ENCODE data around the gene RHBG. TPM values are rescaled to one million over a fixed set of nuclear protein-coding genes. Genes with fewer than 3 reads are reported as not detected.

RHBG gene
- total RNA-seq, 4 donors from 2014 or later = not detected

DNA sequence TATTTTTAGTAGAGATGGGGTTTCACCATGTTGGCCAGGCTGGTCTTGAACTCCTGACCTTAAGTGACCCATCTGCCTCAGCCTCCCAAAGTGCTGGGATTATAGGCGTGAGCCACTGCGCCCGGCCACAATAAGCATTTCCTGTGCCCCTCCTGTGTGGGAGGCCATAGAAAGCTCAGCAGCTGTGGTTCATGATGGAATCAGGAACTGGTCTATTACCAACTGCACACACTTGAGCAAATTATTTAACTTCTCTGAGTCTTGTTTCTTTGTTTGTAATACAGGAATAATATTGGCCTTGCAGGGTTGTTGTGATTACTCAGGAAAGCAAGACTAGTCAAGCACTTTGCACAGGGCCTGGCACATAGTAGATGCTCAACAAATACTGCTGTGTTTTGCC is 15.0 kb downstream of the RHBG start:
- no peaks in the 10 kb centered on the region for H3K4me1 ChIP-seq
- DNase-seq = no peak
- H3K27me3 ChIP-seq = peaks cover 11 to 18% (median 11%) of the 10 kb centered on the region in 3 donors
- no peak overlapping the region for H3K27ac ChIP-seq
- TF ChIP-seq, protein P1, sequence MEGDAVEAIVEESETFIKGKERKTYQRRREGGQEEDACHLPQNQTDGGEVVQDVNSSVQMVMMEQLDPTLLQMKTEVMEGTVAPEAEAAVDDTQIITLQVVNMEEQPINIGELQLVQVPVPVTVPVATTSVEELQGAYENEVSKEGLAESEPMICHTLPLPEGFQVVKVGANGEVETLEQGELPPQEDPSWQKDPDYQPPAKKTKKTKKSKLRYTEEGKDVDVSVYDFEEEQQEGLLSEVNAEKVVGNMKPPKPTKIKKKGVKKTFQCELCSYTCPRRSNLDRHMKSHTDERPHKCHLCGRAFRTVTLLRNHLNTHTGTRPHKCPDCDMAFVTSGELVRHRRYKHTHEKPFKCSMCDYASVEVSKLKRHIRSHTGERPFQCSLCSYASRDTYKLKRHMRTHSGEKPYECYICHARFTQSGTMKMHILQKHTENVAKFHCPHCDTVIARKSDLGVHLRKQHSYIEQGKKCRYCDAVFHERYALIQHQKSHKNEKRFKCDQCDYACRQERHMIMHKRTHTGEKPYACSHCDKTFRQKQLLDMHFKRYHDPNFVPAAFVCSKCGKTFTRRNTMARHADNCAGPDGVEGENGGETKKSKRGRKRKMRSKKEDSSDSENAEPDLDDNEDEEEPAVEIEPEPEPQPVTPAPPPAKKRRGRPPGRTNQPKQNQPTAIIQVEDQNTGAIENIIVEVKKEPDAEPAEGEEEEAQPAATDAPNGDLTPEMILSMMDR (IDR thresholded peaks at IDR 0.05 in 4 of 5, conservative IDR thresholded peaks at IDR 0.05 in 1 of 5) = no peak
- TF ChIP-seq POLR2A (IDR thresholded peaks at IDR 0.05) = no peak
- no peaks in the 10 kb centered on the region for H3K9me3 ChIP-seq
- in situ Hi-C loops (cut with MboI; ENCODE audit: low sequenced_read_pairs in 4 of 4) = loop anchor here (10.0 kb wide), 2 partner anchors 221 to 231 kb away; partner anchors contain the start of genes GPATCH4 (in 3 of the 4) and HAPLN2 (in 1 of the 4)
- intact Hi-C loops (cut with DNase I; ENCODE audit: low total_unique reads) = loop anchor here (10.0 kb wide), 1 partner anchor 161 kb away; no protein-coding TSS in a partner anchor
- no peak for ATAC-seq
- no peak overlapping the region for H3K4me3 ChIP-seq
- no peaks in the 10 kb centered on the region for H3K36me3 ChIP-seq

DNA sequence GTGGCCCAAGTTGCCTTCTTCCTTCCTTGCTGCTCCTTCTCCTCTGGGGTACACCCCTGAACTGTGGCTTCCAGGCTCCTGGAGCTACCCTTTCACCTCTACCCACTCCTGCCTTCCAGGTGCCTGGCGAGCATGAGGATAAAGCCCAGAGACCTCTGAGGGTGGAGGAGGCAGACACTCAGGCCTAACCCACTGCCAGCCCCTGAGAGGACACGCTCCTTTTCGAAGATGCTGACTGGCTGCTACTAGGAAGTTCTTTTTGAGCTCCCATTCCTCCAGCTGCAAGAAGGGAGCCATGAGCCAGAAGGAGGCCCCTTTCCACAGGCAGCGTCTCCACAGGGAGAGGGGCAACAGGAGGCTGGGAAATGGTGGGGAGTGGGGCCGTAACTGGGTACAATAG is 15.6 kb downstream of the RHBG start:
- no peak overlapping the region for H3K27ac ChIP-seq
- intact Hi-C loops (cut with DNase I; ENCODE audit: low total_unique reads) (loop anchor here (1.0 to 10.0 kb wide), 3 partner anchors 61 to 224 kb away; no protein-coding TSS in a partner anchor), in situ Hi-C loops (cut with MboI; ENCODE audit: low sequenced_read_pairs in 4 of 4) (loop anchor here (5.0 to 10.0 kb wide), 4 partner anchors 48 to 230 kb away; partner anchors contain the start of genes GPATCH4 (in 3 of the 4) and HAPLN2 (in 1 of the 4))
- H3K4me3 ChIP-seq = no peak overlapping the region
- ATAC-seq = no peak
- H3K27me3 ChIP-seq = peaks cover 16 to 22% (median 17%) of the 10 kb centered on the region in 3 donors
- no peaks in the 10 kb centered on the region for H3K9me3 ChIP-seq
- H3K36me3 ChIP-seq = no peaks in the 10 kb centered on the region
- TF ChIP-seq, protein P1 (IDR thresholded peaks at IDR 0.05 in 4 of 5, conservative IDR thresholded peaks at IDR 0.05 in 1 of 5) = no peak
- TF ChIP-seq POLR2A (IDR thresholded peaks at IDR 0.05) = no peak
- DNase-seq = no peak
- H3K4me1 ChIP-seq = no peaks in the 10 kb centered on the region

DNA sequence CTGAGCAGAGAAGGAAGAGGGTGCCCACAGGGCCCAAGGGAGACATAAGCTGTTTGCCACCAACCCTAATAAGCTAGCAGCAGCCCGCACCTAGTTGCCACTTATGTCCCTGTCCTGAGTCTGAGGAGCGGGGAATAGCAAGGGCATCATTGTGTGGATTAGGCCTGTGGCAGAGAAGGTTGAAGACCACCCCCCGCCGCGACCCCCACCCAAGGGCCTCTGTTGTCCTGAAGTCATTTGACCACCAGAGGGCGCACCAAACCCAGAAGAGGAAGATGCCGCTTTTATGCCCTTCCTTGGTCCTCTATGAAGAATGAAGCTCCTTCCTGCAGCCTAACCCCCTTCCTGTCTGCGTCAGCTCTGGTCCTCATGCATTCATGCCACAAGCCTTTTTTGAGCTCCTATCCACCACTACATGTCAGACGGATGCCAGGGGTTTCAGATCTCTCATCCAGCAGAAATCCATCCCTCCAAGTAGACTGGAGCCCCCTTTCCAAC is 16.6 kb downstream of the RHBG start:
- Histone ChIP-seq H3K27ac (no peak overlapping the region), H3K36me3 (no peaks in the 10 kb centered on the region), H3K9me3 (no peaks in the 10 kb centered on the region), H3K4me3 (no peak overlapping the region), H3K4me1 (no peaks in the 10 kb centered on the region), H3K27me3 (peaks cover 17 to 22% (median 20%) of the 10 kb centered on the region in 3 donors)
- ATAC-seq (peak; percentile 73), DNase-seq (peak in 1 of 2 donors; percentile 31)
- intact Hi-C loops (cut with DNase I; ENCODE audit: low total_unique reads) (loop anchor here (1.0 to 10.0 kb wide), 3 partner anchors 60 to 223 kb away; no protein-coding TSS in a partner anchor), in situ Hi-C loops (cut with MboI; ENCODE audit: low sequenced_read_pairs in 4 of 4) (loop anchor here (5.0 to 10.0 kb wide), 4 partner anchors 47 to 229 kb away; partner anchors contain the start of genes GPATCH4 (in 3 of the 4) and HAPLN2 (in 1 of the 4))
- no peak for TF ChIP-seq POLR2A (IDR thresholded peaks at IDR 0.05)
- TF ChIP-seq, protein P1 (IDR thresholded peaks at IDR 0.05 in 4 of 5, conservative IDR thresholded peaks at IDR 0.05 in 1 of 5) = peak; percentile 83 to 96 (median 93)

DNA sequence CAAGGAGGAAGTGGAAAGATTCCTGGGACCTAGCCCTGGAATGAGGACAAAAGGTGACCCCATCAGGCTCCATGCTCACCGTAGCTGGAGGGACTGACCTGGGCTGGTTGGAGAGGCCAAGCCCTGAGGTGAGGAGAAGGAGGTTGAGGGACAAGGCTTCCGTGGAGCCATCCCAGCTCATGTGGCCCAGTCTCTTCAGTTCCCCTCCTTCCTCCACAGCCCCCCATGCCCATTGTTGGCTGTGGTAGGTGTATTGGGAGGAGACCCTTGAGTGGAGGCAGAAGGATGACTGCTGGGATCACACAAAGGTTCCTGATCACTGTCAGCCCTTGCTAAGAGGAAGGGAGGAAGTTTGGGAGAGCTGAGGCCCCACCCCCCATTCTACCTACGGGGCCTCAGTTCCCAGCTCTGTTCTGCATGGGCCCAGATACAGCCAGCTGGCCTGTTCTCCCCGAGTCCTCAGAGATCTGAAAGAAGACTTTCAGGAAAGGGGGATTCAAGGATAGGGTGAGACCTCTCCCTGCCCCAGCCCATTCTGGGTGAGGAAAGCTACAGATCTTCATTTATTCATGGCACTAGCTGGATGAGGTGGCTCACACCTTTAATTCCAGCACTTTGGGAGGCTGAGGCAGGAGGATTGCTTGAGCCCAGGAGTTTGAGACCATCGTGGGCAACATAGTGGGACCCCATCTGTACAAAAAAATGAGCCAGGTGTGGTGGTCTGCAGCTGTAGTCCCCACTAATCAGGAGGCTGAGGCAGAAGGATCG is 17.3 kb downstream of the RHBG start:
- in situ Hi-C loops (cut with MboI; ENCODE audit: low sequenced_read_pairs in 4 of 4) = loop anchor here (5.0 to 10.0 kb wide), 4 partner anchors 46 to 228 kb away; partner anchors contain the start of genes GPATCH4 (in 3 of the 4) and HAPLN2 (in 1 of the 4)
- Histone ChIP-seq H3K9me3 (no peaks in the 10 kb centered on the region), H3K27me3 (peaks cover 21 to 25% (median 22%) of the 10 kb centered on the region in 3 donors), H3K27ac (no peak overlapping the region), H3K4me1 (no peaks in the 10 kb centered on the region), H3K4me3 (no peak overlapping the region), H3K36me3 (no peaks in the 10 kb centered on the region)
- ATAC-seq = no peak
- intact Hi-C loops (cut with DNase I; ENCODE audit: low total_unique reads) = loop anchor here (10.0 kb wide), 1 partner anchor 158 kb away; no protein-coding TSS in a partner anchor
- TF ChIP-seq, protein P1 (IDR thresholded peaks at IDR 0.05 in 4 of 5, conservative IDR thresholded peaks at IDR 0.05 in 1 of 5) = no peak
- no peak for TF ChIP-seq POLR2A (IDR thresholded peaks at IDR 0.05)
- no peak for DNase-seq

All from gastrocnemius medialis (tissue), 4 donors.